WERI-Rb-1 (cell line): ENCODE measurements around the gene USP49.

Experiments used
- DNase-seq: peaks from one replicate; pipeline ENCODE4 v3.0.0-alpha.2; 2020
- H3K27ac ChIP-seq: fragments of 250-450 bp; sonication (Bioruptor Pico); 2 replicates; pipeline ENCODE4 v1.5.1; 2020; ENCODE audit warnings: mild to moderate bottlenecking, moderate library complexity
- H3K27me3 ChIP-seq: fragments of 250-450 bp; sonication (Bioruptor Pico); 2 replicates; pipeline ENCODE4 v1.5.1; 2021; ENCODE audit warnings: mild to moderate bottlenecking, low read depth, moderate library complexity; ENCODE audit not compliant: insufficient read depth, severe bottlenecking
- H3K36me3 ChIP-seq: fragments of 250-450 bp; sonication (Bioruptor Pico); 2 replicates; pipeline ENCODE4 v1.5.1; 2020; ENCODE audit warnings: mild to moderate bottlenecking, moderate library complexity
- H3K4me3 ChIP-seq: 2 replicates; pipeline ENCODE4 v1.5.1; 2011; ENCODE audit warnings: low read depth, mild to moderate bottlenecking, control low read depth, low read length
- H3K9me3 ChIP-seq: fragments of 250-450 bp; sonication (Bioruptor Pico); 2 replicates; pipeline ENCODE4 v1.5.1; 2021; ENCODE audit warnings: mild to moderate bottlenecking, moderate library complexity; ENCODE audit not compliant: severe bottlenecking
- CTCF ChIP-seq: IDR thresholded peaks from 2 replicates; pipeline ENCODE4 v1.5.1; 2011; ENCODE audit warnings: low read depth, mild to moderate bottlenecking, control low read depth, inconsistent platforms, low read length

USP49 gene

GRCh38 chr6:41798901-41799558, 96.1 kb downstream of the USP49 start:
- TF ChIP-seq CTCF, result no peak
- H3K36me3 ChIP-seq, result peaks cover 94% of the 10 kb centered on the region

GRCh38 chr6:41796474-41796873, 98.7 kb downstream of the USP49 start:
- Histone ChIP-seq H3K27me3 (no peaks in the 10 kb centered on the region), H3K27ac (no peak overlapping the region), H3K4me3 (no peak overlapping the region), H3K36me3 (peaks cover 95% of the 10 kb centered on the region), H3K9me3 (no peaks in the 10 kb centered on the region)
- no peak for TF ChIP-seq CTCF
- no peak for DNase-seq

More at GRCh38 chr6:41798901-41799558, 96.1 kb downstream of the USP49 start:
- Histone ChIP-seq H3K27ac (peak overlapping the region; percentile 36), H3K4me3 (no peak overlapping the region), H3K9me3 (no peaks in the 10 kb centered on the region), H3K27me3 (no peaks in the 10 kb centered on the region)
- no peak for DNase-seq

- Histone ChIP-seq H3K4me3 (no peak overlapping the region), H3K36me3 (peaks cover 85% of the 10 kb centered on the region), H3K9me3 (no peaks in the 10 kb centered on the region), H3K27ac (no peak overlapping the region), H3K27me3 (no peaks in the 10 kb centered on the region)
- TF ChIP-seq CTCF, result no peak
- DNase-seq, result no peak
Measured at GRCh38 chr6:41791984-41792383, 103.2 kb downstream of the USP49 start.

- Histone ChIP-seq H3K36me3 (peaks cover 80% of the 10 kb centered on the region), H3K9me3 (no peaks in the 10 kb centered on the region), H3K27me3 (no peaks in the 10 kb centered on the region), H3K27ac (no peak overlapping the region), H3K4me3 (no peak overlapping the region)
- TF ChIP-seq CTCF, result no peak
- no peak for DNase-seq
Measured at GRCh38 chr6:41791305-41791704, 103.9 kb downstream of the USP49 start.

GRCh38 chr6:41790045-41790444, 105.1 kb downstream of the USP49 start:
- no peaks in the 10 kb centered on the region for H3K9me3 ChIP-seq
- no peaks in the 10 kb centered on the region for H3K27me3 ChIP-seq
- H3K36me3 ChIP-seq, result peaks cover 67% of the 10 kb centered on the region
- no peak for DNase-seq
- H3K4me3 ChIP-seq, result no peak overlapping the region
- no peak for TF ChIP-seq CTCF
- H3K27ac ChIP-seq, result no peak overlapping the region

GRCh38 chr6:41789390-41789724, 105.8 kb downstream of the USP49 start:
- H3K27ac ChIP-seq, result no peak overlapping the region
- no peaks in the 10 kb centered on the region for H3K27me3 ChIP-seq
- H3K36me3 ChIP-seq, result peaks cover 60% of the 10 kb centered on the region
- DNase-seq, result no peak
- H3K4me3 ChIP-seq, result no peak overlapping the region
- no peak for TF ChIP-seq CTCF
- H3K9me3 ChIP-seq, result no peaks in the 10 kb centered on the region
